Amniotic epithelial cell (primary cell): Measurements from ENCODE around the gene SPOCD1.
A peak's percentile ranks its signal among the peaks of the same experiment; 100 is the strongest.

Experiments used
- DNase-seq: peaks from one replicate; pipeline ENCODE4 v3.0.0-alpha.2; 2010; ENCODE audit warnings: low read depth

The SPOCD1 gene

DNA sequence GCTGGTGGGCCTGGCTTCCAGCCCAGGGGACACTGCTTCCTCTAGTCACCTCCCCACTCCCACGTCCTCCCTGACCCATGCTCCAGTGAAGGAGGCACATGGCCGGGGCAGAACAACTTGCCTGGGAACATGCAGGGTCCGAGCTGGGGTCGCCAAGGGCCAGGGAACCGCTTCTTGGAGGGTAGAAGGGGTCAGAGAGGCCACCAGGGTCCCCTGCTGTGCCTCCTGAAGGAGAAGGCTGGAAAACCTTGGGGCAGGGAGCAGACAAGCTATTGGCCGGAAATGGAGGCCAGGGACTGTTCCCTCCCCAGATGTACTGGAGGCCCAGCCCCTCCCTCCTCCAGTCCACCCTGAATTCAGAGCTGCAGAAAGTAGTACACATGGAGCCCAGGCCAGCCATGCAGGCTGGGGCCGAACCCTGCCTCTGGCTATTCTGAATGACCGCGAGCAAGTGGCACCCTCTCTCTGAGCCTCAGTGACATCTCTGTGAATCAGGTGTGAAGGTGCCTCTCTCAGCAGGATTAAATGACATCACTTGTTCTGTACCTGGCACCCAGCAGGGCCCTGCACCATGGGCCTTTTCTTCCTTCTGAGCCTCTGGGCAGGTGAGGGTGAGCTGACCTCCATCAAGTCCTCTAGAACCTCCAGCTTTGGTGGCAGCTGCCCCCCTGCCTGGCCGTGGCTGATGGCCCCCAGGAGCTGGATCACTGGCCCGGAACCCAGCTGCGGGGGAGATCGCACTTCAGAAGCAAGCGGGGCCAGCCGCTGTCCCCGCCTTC is 15.7 kb downstream of the SPOCD1 start:
- DNase-seq, result no peak

DNA sequence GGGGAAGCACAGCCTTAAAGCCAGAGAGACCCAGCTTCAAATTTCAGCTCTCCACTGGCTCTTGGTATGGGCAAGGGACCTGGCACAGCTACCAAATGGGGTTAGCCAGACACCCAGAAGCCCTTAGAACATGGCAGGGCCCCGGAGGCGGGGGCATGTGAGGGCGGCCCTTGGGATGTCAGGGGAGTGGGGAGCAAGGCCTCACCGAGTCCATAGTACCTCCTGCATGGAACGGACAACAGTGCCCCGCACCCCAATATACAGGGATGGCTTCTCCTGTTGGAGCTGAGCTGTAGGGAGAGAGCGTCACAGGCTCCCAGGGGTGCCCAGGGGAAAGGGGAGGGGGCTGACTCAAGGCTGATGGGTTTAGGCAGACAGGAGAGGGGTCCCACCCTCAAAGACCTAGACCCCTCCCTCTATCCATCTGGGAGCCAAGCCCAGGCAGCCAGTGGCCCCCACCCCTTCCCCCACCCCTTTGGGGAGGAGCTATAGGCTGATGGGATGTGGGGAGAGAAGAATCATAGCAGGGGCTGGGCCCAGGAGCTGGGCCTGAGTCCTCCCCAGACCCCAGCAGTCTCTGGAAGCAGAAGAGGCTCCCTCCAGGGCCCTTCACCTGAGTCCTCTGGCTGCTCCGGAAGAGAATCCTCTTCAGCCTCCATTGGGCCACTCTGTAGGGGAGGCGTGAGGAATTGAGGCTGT is 16.5 kb downstream of the SPOCD1 start:
- no peak for DNase-seq

DNA sequence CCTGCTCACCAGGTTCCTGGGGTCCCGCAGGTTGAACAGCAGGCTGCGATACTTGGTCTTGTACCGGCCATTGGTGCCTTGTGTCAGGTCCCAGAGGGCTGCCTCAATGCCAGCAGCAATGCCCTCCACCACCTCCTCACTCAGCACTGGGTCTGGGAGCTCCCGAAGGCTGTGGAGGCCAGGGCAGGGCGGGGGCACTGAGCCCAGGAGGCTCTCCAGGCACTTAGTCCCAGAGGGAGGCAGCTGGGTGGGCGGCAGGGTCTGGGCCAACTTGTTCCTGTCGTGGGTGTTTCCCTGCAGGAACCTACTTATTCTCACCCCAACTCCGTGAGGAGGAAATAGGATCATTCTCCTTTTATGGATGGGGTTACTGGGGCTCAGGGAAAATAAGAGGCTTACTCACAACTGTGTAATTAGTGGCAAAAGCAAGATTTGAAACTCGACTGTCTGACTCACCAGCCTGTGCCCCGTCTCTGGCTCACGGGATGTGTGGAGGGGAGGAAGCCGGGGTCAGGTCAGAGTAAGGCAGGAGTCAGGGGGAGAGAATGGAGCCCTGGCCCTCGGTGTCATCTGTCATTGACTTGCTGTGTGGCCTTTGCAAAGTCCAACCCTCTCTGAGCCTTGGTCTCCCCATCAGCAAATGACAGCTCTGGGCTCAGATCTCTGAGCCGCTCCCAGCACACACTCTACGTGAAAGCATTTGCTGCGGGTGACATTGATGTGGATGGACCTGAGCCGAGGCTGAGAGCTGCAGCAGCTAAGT is 17.2 kb downstream of the SPOCD1 start:
- DNase-seq, result peak; percentile 91

DNA sequence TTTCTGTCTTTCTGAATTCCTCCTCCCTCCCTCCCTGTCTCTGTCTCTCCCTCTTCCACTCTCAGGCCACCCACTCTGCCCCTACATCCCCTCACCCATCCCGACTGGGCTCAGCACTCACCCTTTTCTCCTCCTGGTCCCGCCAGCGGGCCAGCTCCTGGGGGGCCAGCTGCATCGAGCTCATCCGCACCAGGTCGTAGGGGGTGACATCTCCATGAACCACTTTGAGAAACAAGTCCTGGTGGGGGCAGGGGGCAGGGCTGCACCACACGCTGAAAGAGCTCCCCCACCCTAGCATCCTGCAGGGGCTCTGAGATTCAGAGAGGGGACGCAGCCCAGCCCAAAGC is 17.8 kb downstream of the SPOCD1 start:
- DNase-seq, result no peak

DNA sequence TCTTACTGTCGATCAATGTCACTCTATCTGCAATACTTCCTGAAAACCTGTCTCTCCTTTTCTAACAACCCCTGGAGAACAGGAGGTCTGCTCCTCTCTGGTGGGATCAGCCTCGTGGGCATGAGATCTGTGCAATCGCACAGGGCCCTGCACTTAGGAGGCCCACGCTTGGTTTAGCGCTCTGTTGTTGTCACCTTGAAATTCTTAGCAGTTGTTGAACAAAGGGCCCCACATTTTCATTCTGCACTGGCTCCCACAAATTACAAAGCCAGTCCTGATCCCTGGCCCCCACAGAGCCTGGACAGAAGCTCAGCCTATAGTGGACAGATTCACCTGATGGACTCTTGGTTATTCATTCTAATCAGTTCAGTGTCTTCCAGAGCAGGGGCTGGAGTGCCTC is 18.6 kb downstream of the SPOCD1 start:
- no peak for DNase-seq

DNA sequence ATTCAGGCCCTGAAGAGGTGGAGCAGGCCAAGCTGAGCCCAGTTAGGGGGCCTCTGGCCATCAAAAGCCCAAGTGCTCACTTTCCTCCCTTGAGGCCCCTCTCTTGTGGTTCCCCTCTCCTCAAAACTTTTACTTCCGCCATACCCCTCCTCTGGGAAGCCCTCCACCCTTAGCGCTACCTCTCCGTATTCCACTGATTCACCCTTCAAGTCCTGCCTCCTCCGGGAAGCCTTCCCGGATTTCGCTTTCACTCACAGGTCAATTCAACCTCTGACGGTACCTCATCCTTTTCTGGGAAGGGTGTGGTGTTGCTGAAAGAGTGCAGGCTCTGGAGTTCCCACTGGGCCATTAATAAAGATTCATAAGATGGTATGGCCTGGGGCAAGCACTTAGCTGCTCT is 19.1 kb downstream of the SPOCD1 start:
- no peak for DNase-seq

DNA sequence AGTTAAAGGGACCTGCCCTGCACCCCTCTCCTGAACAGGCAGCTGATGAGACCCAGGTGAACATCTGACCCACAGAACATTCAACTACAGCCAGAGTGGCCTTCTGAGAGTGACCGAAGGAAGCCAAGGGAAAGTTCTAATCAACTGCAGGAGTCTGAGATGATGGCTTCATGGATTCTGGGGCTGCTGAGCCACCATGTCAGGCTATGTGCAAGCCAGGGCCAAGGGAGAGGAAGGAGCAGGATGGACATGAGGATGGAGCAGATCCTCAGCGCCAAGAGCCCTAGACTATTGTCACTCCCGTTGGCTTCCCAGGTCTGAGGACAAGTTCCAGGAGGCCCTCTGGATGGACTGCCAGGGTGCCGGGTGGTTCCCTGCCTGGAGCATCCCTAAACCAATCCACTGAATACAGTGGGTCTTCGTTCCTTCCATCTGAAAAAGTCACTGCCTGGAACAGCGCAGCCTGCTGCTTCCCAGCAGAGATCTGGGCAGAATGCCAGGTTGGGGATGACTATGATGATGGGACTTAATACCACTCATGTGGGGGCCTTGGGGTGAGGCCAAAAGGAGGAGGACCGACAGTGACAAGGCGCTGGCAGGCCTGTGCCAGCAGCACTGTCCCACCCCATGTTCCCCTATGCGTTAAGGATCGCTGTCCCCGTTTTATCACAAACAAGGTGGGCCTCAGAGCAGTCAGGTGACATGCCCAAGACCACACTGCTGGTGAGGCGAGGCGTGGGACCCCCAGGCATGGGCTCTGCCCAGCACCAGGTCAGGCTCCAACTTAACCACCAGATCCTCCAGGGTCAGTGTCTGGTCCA is 19.8 kb downstream of the SPOCD1 start:
- peak; percentile 70 for DNase-seq

DNA sequence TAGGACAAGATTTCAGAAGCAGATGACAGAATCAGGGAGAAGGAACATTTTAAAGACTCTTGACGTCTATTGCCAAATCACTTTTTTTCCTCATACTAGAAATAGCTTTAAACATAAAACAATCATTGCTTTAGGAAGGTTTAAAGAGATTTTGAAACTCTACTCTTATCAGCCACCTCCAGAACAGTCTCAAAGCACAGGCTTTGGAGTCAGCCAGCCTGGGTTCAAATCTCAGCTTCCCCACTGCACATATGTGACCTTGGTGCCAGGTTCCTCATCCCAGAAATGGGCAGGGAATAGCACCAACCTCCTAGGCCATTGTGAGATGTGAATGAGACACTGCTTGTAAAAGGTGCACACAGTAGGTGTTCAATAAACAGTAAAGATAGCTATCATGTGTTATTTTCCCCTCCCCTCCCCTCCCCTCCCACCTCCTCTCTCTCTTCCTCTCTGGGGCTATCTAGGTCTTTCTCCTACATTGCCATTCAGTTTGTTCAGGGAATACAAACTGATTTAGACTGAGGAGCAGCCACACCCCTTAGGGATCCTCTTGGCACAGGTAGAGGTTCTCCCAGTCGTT is 20.6 kb downstream of the SPOCD1 start:
- DNase-seq, result no peak

DNA sequence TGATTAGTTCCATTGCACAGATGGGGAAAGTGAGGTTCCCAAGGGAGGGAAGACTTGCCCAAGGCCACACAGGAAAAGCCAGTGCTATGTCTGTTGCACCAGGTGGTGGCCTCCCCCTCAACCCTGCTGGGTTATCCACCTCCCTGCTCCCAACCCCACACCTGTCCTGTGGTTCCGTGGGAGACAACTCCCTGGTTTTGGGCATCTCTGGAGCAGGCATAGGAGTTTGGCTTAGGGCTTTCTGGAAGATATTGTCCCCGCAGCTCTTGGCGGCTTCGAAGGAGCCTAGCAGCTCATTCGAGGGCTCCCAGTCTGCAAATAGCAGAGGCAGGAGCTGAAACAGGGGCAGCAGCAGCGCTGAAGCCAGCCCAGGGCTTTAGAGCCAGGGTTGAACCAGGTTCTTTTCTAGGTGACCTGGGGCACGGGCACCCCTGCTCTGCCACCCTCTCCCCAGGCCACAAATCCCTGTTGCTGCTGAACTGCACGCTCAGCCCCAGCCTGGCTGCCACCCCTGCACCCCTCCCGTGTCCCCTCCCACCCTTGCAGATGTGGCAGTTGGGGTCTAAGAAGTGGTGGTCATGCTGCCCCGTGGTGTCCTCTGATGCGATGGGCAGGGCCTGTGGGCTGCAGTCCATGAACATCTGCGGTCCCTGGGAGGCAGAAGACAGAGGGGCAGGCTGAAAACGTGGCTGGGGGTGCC is 22.1 kb downstream of the SPOCD1 start:
- DNase-seq, result no peak

DNA sequence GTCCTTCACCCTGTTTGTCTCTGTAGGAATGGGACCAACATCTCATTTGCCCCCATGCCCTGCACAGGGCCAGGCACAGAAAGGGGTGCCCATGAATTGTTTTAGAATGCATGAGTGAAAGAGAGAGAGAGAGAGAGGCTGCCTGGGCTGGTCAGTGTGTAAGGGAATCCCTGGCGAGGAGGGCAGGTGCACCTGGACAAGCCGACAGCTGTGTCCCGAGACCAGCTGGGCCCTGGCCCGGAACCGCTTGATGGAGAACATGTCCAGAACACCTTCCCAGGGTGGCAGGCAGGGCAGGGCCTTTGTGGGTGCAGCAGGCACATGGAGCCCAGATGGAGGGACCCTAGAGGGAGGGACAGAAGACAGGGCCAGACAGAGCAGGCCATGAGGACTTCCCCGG is 22.7 kb downstream of the SPOCD1 start:
- DNase-seq, result no peak

DNA sequence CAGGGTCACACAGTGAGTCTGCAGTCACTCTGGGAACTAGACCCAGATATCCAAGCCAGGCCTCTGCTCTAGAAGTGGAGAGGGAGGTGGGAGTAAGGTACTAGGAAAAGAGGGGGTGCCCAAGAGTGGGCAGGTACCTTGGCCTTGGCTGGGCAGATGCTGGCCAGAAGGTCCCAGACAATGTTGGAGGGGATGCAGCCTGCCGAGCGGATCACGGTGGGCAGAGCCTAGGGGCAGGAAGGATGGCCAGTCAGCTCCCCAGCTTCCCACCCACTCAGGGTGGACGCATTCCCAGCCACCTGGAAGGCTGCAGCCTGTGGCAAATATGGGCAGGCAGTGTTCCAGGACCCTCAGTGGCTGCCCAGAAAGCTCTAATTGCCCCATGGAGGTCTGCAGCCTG is 23.3 kb downstream of the SPOCD1 start:
- DNase-seq, result no peak

DNA sequence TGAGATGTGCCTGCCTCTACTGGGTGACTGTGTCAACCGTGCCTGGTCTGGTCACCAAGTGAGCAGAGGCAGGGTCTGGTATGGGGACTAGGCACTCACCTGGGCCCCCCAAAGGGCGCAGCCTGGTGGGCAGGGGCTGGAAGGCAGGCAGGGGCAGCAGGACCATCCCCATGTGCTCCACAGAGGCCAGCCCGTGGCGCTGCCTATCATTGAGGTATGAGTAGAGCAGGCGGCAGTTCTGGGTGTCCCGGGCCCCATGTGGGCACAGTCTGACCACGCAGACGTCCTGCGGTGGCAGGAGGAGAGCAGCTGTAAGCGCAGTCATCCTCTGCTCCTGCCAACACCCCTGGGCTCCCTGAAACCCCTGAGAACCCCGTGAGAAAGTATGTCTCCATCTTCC is 23.7 kb downstream of the SPOCD1 start:
- DNase-seq, result no peak

DNA sequence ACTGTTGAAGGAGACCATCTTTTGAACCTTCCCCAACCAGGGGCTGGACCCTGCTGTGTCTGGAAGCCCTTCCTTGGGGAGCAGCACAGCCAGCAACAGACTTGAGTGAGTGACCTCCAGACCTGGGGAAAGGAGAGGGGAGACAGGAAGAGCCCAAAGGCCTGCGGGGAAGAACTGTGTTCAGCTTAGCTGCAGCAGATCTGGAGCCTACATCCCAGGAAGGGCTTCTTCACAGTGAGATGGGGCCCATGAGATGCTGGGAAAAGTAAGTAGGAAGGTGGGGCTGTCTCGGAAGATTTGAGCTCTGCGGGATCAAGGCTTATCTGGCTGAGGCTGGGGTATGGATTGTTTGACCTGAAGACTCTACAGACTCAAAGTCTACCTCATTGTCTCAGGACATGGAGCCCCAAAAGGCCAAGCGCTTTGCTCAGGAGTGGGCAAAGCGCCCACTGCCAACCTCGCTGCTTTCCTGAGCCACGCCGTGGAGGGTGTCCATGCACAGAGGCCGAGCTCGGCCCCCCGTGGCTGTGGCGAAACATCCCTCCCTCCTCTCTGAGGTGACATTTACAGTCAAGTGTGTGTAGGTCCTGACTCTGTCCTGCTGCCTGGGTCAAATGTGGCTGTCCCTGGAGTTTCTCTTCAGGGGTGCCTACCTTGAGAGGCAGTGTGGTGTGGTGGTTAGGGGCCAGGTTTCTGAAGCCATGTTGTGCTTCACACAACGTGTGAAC is 24.5 kb downstream of the SPOCD1 start:
- DNase-seq, result no peak

DNA sequence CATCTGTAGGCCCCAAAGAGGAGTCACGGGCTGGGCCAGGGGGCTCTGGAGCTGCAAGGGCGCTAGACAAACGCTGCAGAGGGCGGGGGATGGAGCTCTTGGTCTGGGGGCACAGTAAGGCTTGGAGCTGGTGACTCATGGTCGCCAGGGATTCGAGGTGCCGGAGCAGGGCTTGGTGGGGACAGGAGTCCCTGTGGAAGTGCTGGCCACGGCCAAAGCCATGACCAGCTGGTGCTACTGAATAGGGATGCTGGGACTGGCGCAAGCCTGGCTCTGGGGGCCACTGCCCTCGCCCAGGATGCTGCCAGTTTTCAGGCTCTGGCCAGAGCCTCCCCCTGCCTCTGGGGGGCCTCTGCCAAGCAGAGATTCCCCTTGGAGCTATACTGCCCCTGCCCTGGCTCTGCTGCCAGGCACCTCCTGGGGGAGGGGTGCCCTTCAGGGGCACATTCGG is 25.2 kb downstream of the SPOCD1 start:
- DNase-seq, result no peak

DNA sequence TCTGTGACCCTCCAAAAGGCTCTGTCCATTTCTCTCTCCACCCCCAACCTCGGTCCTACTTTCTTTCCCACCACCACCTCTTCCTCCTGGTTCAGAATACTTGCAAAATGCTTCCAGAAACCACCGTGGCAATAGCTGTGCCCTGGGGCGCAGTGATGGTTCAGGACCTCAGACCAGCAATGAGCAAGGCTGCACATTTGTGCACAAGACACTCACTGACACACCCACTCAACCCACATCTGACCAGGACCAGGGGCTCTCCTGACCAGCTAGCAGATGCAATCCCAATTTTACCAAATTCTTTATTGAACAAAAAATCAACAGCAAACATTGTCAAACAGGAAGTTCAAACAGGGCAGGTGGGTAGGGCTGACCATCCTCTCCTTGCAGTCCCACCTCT is 25.7 kb downstream of the SPOCD1 start:
- no peak for DNase-seq

DNA sequence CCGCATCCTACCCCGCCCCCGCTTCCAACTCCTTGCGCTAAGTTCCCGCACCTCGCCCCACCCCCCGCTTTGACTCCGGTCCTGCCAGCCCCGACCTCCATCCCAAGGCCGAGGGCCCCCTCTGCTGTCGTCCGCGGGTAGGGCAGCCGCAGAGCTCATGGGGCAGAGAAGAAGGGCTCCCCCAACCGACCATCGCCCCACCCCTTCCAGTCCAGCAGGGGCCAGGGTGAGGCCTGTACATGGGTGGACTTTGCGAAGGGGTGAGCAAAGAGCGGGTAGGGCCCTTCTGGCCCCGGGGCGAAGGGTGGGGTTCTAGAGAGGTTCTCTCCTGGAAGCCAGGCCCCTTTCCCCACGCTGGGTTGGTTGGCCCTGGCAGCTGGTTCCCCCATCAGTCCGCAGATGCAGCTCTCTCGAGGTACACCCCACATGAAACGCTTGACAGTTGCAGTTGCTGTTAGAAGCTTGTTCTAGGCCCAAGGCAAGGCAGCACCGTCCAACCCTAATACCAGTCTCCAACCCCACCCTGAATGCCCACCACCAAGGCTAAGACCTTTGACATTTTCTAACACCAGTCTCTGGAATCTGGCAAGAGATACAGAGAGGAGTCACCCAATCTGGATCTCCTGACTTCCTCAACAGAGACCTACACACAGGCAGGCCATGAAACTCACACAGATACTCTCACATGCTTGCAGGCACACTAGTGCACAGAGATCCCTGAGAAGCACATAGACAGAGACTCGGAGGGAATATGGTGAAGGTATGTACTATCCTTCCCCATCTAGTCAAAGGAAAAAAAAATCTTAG is 26.4 kb downstream of the SPOCD1 start:
- peak; percentile 74 for DNase-seq

DNA sequence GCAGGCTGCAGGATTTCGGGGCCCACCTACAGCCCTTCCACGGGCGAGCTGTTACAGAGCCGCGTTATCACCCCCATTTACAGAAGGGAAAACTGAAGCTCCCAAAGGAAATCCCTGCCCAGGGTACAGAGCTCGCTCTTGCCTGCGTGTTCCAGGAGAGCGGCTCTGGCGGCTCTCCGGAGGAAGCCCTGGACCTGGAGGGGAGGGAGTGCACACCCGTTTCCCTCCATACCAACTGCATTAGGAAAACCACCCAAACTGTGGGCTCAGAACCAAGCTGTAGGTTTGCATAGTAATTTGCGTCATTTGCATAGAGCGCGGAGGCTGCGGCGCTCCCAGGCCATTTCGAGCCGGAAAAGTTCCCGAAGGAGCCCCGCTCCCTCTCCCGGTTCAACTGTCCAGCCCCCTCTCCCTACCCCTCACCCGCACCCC is 27.0 kb downstream of the SPOCD1 start:
- DNase-seq, result peak; percentile 66

DNA sequence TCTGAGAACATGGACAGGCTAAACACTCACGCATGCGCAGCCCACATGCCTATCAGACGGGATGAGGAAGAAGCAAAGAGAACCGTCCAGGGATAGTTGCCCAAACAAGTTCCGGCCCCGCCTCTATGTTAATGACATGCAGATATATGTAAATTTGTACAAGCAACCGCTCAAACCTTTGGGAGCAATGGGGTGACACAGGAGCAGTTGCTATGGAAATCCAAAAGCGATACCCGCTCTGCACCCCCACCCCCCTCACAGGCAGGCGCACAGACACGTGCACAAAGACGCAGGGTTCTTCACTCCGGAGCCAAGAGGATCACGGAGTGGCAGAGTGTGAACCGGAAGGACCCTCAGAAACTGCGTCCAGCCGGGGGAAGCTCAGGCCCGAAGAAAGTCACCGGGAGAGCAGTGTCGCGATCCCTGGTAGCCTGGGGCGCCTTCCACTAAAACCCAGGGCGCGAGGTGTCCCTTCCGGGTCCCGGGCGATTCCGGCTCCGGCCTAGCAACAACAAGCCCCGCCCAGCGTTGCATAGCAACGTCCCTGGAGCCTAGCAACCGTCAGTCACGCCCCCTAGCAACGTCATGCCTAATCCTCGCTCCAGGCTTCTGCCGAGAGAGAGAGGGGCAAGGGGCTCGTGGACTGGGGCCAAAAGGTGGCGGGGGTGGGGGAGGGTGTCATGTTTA is 27.5 kb downstream of the SPOCD1 start:
- DNase-seq, result peak; percentile 83

DNA sequence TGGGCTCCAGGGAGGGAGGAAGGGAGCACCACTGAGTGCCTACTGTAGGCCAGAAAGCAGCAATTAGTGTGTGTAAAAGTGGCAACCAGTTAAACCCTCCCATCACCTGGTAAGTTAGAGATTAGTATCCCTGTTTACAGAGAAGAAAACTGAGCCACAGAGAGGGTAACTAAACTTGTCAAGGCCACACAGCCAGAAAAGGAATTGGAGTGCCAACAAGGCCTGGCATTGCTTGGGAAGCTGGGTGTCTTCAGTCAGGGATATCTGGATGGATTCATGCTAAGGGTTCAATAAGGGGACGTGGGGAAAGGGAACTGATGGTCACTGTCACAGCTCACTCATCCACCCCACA is 28.1 kb downstream of the SPOCD1 start:
- DNase-seq, result no peak
